ENCODE results near the gene SPPL3.
"Not testable (repeated sequence)": the region's sequence is repeated elsewhere in the genome, so short reads cannot be mapped to it uniquely, and the experiment has no call there.

Gene SPPL3

GRCh38 chr12:120903412-120904196 is 554 bp downstream of the SPPL3 start:
- Histone ChIP-seq H3F3A (ENCODE audit: control insufficient read depth, insufficient read depth) (no peaks in the 10 kb centered on the region; the same call in 1 of the 2 replicates), H3K79me2 (ENCODE audit: control insufficient read depth, low read length) (peaks cover 52% of the 10 kb centered on the region), H3K9me2 (replicated peaks; ENCODE audit: control insufficient read depth, low read length) (no peaks in the 10 kb centered on the region), H3K9me3 (ENCODE audit: control insufficient read depth, insufficient read depth, low read length) (no peaks in the 10 kb centered on the region), H3K36me3 (ENCODE audit: control insufficient read depth, low read length) (peaks cover 13% of the 10 kb centered on the region), H3K4me2 (ENCODE audit: low read length) (peak overlapping the region; percentile 67), H3K27ac (ENCODE audit: low read depth, low read length) (peak overlapping the region; percentile 58), H3K27me3 (ENCODE audit: control insufficient read depth, low read length) (no peaks in the 10 kb centered on the region), H3K4me1 (ENCODE audit: control insufficient read depth, low read length) (peaks cover 19% of the 10 kb centered on the region), H4K20me1 (ENCODE audit: control insufficient read depth, insufficient read depth, low read depth, low read length) (peaks cover 16% of the 10 kb centered on the region), H3K4me3 (ENCODE audit: low read length) (peak overlapping the region; percentile 90)
- TF ChIP-seq, protein P1, sequence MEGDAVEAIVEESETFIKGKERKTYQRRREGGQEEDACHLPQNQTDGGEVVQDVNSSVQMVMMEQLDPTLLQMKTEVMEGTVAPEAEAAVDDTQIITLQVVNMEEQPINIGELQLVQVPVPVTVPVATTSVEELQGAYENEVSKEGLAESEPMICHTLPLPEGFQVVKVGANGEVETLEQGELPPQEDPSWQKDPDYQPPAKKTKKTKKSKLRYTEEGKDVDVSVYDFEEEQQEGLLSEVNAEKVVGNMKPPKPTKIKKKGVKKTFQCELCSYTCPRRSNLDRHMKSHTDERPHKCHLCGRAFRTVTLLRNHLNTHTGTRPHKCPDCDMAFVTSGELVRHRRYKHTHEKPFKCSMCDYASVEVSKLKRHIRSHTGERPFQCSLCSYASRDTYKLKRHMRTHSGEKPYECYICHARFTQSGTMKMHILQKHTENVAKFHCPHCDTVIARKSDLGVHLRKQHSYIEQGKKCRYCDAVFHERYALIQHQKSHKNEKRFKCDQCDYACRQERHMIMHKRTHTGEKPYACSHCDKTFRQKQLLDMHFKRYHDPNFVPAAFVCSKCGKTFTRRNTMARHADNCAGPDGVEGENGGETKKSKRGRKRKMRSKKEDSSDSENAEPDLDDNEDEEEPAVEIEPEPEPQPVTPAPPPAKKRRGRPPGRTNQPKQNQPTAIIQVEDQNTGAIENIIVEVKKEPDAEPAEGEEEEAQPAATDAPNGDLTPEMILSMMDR (IDR thresholded peaks at IDR 0.05; ENCODE audit: low read depth, low read length, poor library complexity, severe bottlenecking): no peak
- no peak for TF ChIP-seq EZH2phosphoT487 (IDR thresholded peaks at IDR 0.05; ENCODE audit: borderline replicate concordance, low read length)

DNA sequence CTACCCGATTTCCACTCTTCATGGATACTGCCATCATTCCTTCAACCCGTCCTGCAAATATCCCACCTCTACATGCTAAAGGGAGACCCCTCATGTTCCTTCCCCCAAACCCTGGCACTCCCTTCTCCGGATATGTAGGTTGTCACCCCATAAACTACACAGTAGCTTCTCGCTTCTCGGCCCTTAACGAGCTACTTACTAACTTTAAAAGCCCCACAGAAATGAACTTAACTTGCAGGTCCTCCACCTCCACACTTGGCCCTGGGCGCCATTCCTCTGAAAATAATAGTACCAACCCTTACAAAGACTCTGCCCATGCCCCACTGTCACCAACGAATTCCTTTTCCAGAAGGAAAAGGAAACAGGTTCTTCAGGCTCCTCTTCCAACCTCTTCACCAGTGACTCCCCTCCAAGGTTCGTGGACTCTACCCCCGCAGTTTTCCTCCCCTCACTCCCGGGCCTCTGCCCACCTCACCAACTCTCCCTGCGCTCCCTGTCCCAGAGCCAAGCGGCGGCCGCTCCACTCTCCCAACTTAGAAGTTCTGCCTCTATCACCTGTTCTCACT is 1.2 kb downstream of the SPPL3 start:
- peaks cover 20% of the 10 kb centered on the region for H4K20me1 ChIP-seq (ENCODE audit: control insufficient read depth, insufficient read depth, low read depth, low read length)
- peaks cover 19% of the 10 kb centered on the region for H3K4me1 ChIP-seq (ENCODE audit: control insufficient read depth, low read length)
- H3K27me3 ChIP-seq (ENCODE audit: control insufficient read depth, low read length): no peaks in the 10 kb centered on the region
- H3K9me2 ChIP-seq (replicated peaks; ENCODE audit: control insufficient read depth, low read length): no peaks in the 10 kb centered on the region
- peak overlapping the region; percentile 67 for H3K4me2 ChIP-seq (ENCODE audit: low read length)
- TF ChIP-seq, protein P1 (IDR thresholded peaks at IDR 0.05; ENCODE audit: low read depth, low read length, poor library complexity, severe bottlenecking): no peak
- no peak for TF ChIP-seq EZH2phosphoT487 (IDR thresholded peaks at IDR 0.05; ENCODE audit: borderline replicate concordance, low read length)
- no peaks in the 10 kb centered on the region for H3K9me3 ChIP-seq (ENCODE audit: control insufficient read depth, insufficient read depth, low read length)
- no peaks in the 10 kb centered on the region; the same call in 1 of the 2 replicates for H3F3A ChIP-seq (ENCODE audit: control insufficient read depth, insufficient read depth)
- H3K4me3 ChIP-seq (ENCODE audit: low read length): peak overlapping the region; percentile 90
- peaks cover 58% of the 10 kb centered on the region for H3K79me2 ChIP-seq (ENCODE audit: control insufficient read depth, low read length)
- no peak overlapping the region for H3K27ac ChIP-seq (ENCODE audit: low read depth, low read length)
- H3K36me3 ChIP-seq (ENCODE audit: control insufficient read depth, low read length): peaks cover 16% of the 10 kb centered on the region

GRCh38 chr12:120901818-120902217 is 2.3 kb downstream of the SPPL3 start:
- H3K9me3 ChIP-seq (ENCODE audit: control insufficient read depth, insufficient read depth, low read length): no peaks in the 10 kb centered on the region
- peaks cover 16% of the 10 kb centered on the region for H3K36me3 ChIP-seq (ENCODE audit: control insufficient read depth, low read length)
- peaks cover 20% of the 10 kb centered on the region for H4K20me1 ChIP-seq (ENCODE audit: control insufficient read depth, insufficient read depth, low read depth, low read length)
- H3K27ac ChIP-seq (ENCODE audit: low read depth, low read length): no peak overlapping the region
- H3K79me2 ChIP-seq (ENCODE audit: control insufficient read depth, low read length): peaks cover 68% of the 10 kb centered on the region
- H3K4me1 ChIP-seq (ENCODE audit: control insufficient read depth, low read length): peaks cover 19% of the 10 kb centered on the region
- H3K4me2 ChIP-seq (ENCODE audit: low read length): peak overlapping the region; percentile 67
- no peaks in the 10 kb centered on the region; the same call in 1 of the 2 replicates for H3F3A ChIP-seq (ENCODE audit: control insufficient read depth, insufficient read depth)
- TF ChIP-seq, protein P1 (IDR thresholded peaks at IDR 0.05; ENCODE audit: low read depth, low read length, poor library complexity, severe bottlenecking): no peak
- TF ChIP-seq EZH2phosphoT487 (IDR thresholded peaks at IDR 0.05; ENCODE audit: borderline replicate concordance, low read length): no peak
- no peak overlapping the region for H3K4me3 ChIP-seq (ENCODE audit: low read length)
- H3K9me2 ChIP-seq (replicated peaks; ENCODE audit: control insufficient read depth, low read length): no peaks in the 10 kb centered on the region
- no peaks in the 10 kb centered on the region for H3K27me3 ChIP-seq (ENCODE audit: control insufficient read depth, low read length)

DNA sequence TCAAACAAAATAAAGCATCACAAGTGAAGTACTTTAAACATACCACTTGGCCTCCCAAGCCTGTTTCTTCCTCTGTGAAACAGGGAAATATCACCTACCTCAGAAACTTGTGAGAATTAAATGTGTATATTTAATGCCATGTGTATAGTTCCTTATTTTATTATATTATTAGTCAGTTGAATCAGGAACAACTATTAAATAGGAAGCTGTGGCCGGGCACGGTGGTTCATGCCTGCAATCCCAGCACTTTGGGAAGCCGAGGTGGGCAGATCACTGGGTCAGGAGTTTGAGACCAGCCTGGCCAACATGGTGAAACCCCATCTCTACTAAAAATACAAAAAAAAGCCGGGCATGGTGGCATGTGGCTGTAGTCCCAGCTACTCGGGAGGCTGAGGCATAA is 3.1 kb downstream of the SPPL3 start:
- Histone ChIP-seq H3K79me2 (ENCODE audit: control insufficient read depth, low read length) (peaks cover 74% of the 10 kb centered on the region), H3K4me1 (ENCODE audit: control insufficient read depth, low read length) (peaks cover 19% of the 10 kb centered on the region), H3K36me3 (ENCODE audit: control insufficient read depth, low read length) (peaks cover 16% of the 10 kb centered on the region), H4K20me1 (ENCODE audit: control insufficient read depth, insufficient read depth, low read depth, low read length) (peaks cover 20% of the 10 kb centered on the region)
- H3F3A ChIP-seq (ENCODE audit: control insufficient read depth, insufficient read depth); H3K9me2 ChIP-seq (replicated peaks; ENCODE audit: control insufficient read depth, low read length); H3K9me3 ChIP-seq (ENCODE audit: control insufficient read depth, insufficient read depth, low read length); H3K27ac ChIP-seq (ENCODE audit: low read depth, low read length); H3K4me2 ChIP-seq (ENCODE audit: low read length); H3K27me3 ChIP-seq (ENCODE audit: control insufficient read depth, low read length); H3K4me3 ChIP-seq (ENCODE audit: low read length): not testable (repeated sequence)
